Measurements from ENCODE around the gene JCAD. TPM values are rescaled to one million over a fixed set of nuclear protein-coding genes. Genes with fewer than 3 reads are reported as not detected.
"Not testable (repeated sequence)": the region's sequence is repeated elsewhere in the genome, so short reads cannot be mapped to it uniquely, and the experiment has no call there.

JCAD gene
- total RNA-seq, 2 experiments from 2014 or later, result 0.02 TPM

- ChIA-PET CTCF (no interaction called here), POLR2A (interaction anchor here (1.0 kb wide), 1 partner anchor 21 kb away, joined by 3 read pairs; no protein-coding TSS in a partner anchor)
Measured at GRCh38 chr10:30028006-30028737, 31.2 kb downstream of the JCAD start.

GRCh38 chr10:30027057-30028005 is 32.1 kb downstream of the JCAD start:
- CTCF ChIA-PET, result interaction anchor here (1.2 to 1.5 kb wide), 2 partner anchors 19 to 29 kb away, joined by 3 to 4 read pairs; no protein-coding TSS in a partner anchor
- POLR2A ChIA-PET, result interaction anchor here (0.7 to 1.0 kb wide), 2 partner anchors 22 to 1004 kb away, joined by 3 read pairs; partner anchors contain the start of gene ZNF438

- ChIA-PET POLR2A (interaction anchor here (0.7 kb wide), 1 partner anchor 1005 kb away, joined by 3 read pairs; the partner anchor contains the start of gene ZNF438), CTCF (interaction anchor here (1.2 to 1.5 kb wide), 2 partner anchors 18 to 28 kb away, joined by 3 to 4 read pairs; no protein-coding TSS in a partner anchor)
Measured at GRCh38 chr10:30026578-30026977, 32.8 kb downstream of the JCAD start.

GRCh38 chr10:30026080-30026479 is 33.3 kb downstream of the JCAD start:
- ChIA-PET CTCF (interaction anchor here (1.2 to 1.5 kb wide), 2 partner anchors 18 to 28 kb away, joined by 3 to 4 read pairs; no protein-coding TSS in a partner anchor), POLR2A (no interaction called here)

- CTCF ChIA-PET, POLR2A ChIA-PET: not testable (repeated sequence)
Measured at GRCh38 chr10:30025428-30025827, 34.0 kb downstream of the JCAD start.

- ChIA-PET POLR2A (no interaction called here), CTCF (no interaction called here)
Measured at GRCh38 chr10:30022590-30022989, 36.8 kb downstream of the JCAD start.

GRCh38 chr10:30019468-30019867 is 39.9 kb downstream of the JCAD start:
- ChIA-PET POLR2A (no interaction called here), CTCF (interaction anchor here (0.7 kb wide), 1 partner anchor 325 kb away, joined by 4 read pairs; no protein-coding TSS in a partner anchor)

GRCh38 chr10:30018496-30018895 is 40.9 kb downstream of the JCAD start:
- POLR2A ChIA-PET, result no interaction called here
- CTCF ChIA-PET, result no interaction called here

GRCh38 chr10:30017966-30018365 is 41.4 kb downstream of the JCAD start:
- POLR2A ChIA-PET, result no interaction called here
- CTCF ChIA-PET, result no interaction called here

- CTCF ChIA-PET, result no interaction called here
- POLR2A ChIA-PET, result no interaction called here
Measured at GRCh38 chr10:30017556-30017955, 41.8 kb downstream of the JCAD start.

- ChIA-PET CTCF (no interaction called here), POLR2A (no interaction called here)
Measured at GRCh38 chr10:30014511-30014910, 44.9 kb downstream of the JCAD start.

GRCh38 chr10:30013757-30014156 is 45.6 kb downstream of the JCAD start:
- POLR2A ChIA-PET, result no interaction called here
- CTCF ChIA-PET, result no interaction called here

- CTCF ChIA-PET, result interaction anchor here (1.1 to 1.2 kb wide), 2 partner anchors 10 to 15 kb away, joined by 3 to 4 read pairs; no protein-coding TSS in a partner anchor
- POLR2A ChIA-PET, result no interaction called here
Measured at GRCh38 chr10:30011956-30012647, 47.3 kb downstream of the JCAD start.

GRCh38 chr10:30011396-30011795 is 48.0 kb downstream of the JCAD start:
- ChIA-PET CTCF (interaction anchor here (0.8 to 1.2 kb wide), 2 partner anchors 9 kb away, joined by 3 read pairs; no protein-coding TSS in a partner anchor), POLR2A (no interaction called here)

GRCh38 chr10:30007406-30007805 is 52.0 kb downstream of the JCAD start:
- CTCF ChIA-PET, result no interaction called here
- POLR2A ChIA-PET, result no interaction called here

- ChIA-PET CTCF (no interaction called here), POLR2A (no interaction called here)
Measured at GRCh38 chr10:30006410-30006809, 53.0 kb downstream of the JCAD start.

GRCh38 chr10:30005116-30005515 is 54.3 kb downstream of the JCAD start:
- CTCF ChIA-PET, POLR2A ChIA-PET: not testable (repeated sequence)

GRCh38 chr10:30002426-30003266 is 56.7 kb downstream of the JCAD start:
- ChIA-PET POLR2A (no interaction called here), CTCF (interaction anchor here (1.1 kb wide), 2 partner anchors 9 to 239 kb away, joined by 3 read pairs; no protein-coding TSS in a partner anchor)
